Colon (tissue), 2 donors: Measurements from ENCODE around the gene SCRN3.
"Not testable (repeated sequence)": the region's sequence is repeated elsewhere in the genome, so short reads cannot be mapped to it uniquely, and the experiment has no call there.

Experiments used
- FAIRE-seq: peaks from 2 replicates; lab custom pipeline; 2012; peaks lifted over from hg19 to GRCh38; lab: Jason Lieb, UNC
- donor health status: control.
- donor health status: control.

SCRN3 gene, protein sequence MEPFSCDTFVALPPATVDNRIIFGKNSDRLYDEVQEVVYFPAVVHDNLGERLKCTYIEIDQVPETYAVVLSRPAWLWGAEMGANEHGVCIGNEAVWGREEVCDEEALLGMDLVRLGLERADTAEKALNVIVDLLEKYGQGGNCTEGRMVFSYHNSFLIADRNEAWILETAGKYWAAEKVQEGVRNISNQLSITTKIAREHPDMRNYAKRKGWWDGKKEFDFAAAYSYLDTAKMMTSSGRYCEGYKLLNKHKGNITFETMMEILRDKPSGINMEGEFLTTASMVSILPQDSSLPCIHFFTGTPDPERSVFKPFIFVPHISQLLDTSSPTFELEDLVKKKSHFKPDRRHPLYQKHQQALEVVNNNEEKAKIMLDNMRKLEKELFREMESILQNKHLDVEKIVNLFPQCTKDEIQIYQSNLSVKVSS

DNA sequence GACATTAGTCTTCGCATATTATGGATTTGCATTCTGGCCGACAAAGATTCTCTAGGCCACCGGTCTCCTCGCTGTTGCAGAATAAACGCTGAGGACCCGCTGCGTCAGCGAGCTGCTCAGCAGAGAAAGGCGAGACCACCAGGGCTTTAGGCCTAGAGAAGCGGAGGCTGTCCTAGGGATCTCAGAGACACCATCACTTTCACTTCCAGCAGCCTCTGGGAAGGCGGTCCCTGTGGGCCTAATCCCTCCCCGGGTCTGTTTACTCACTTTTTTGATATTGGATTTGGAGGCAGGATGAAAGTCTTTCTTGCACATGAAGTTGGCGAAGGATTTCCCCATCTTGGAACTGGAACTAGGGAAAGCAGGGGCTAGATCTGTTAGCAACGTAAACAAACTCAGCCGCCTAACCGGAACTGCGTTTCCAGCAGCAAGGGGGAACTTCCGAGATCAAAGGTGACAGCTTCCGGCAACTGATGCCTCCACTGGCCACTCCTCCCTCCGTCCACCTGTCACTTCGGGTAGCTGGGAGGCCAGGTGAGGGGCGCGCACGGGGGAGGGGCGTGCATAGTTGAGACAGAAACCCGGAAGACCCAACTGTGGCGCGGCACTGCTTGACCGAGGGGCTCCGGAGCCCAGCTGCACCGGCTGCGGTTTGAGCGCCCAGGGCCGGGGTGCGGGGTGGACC lies at the start of gene SCRN3:
Gene SCRN3 (plus strand): TSS at position 447 of the 685 bp plus-strand sequence. CDS start 2,554 bp downstream, outside the sequence.
- no peak for FAIRE-seq

DNA sequence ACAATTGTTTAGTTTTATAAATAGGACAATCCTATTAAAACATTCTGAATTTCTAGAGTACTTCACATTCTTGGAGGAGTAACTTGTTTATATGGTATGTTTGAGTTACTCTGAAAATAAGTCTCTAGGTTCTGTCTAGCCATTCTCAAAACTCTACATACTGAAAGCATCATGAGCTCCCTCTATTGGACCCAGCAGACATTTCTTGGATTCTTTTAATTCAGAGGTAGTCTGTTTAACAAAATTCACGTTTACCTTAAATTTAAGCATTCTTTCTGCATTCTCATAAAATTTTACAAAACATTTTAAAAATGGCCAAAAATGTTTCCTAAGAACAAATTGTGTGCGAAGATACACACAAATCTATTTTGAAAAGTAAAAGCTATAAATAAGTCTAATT lies 45.5 kb upstream of the SCRN3 start:
- no peak for FAIRE-seq

DNA sequence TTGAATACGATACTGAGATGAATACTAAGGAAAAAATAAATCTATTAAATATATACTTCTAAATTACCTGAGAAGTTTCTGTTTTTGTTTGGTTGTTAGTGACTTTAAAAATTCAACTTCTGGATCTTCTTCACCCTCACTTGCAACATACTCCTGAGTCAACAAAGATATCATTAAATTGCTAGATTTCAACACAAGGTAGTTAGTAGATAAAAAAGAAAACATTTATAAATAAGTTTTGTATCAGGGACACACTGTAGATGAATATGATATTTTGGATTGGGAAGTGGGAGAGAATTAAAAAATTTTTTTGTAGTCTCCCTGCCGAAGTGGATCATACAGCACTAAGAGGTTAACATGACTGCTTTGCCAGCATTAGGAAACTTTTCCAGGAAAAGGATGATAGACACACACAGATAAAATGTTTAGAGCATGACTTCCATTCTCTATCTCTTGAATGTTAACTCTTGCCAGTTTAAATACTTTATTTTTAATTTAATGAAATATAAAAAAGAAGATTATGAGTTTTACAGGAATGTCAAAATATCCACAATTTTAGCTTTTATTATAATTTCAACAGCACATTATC lies 44.8 kb upstream of the SCRN3 start:
- FAIRE-seq, result peak; percentile 5

DNA sequence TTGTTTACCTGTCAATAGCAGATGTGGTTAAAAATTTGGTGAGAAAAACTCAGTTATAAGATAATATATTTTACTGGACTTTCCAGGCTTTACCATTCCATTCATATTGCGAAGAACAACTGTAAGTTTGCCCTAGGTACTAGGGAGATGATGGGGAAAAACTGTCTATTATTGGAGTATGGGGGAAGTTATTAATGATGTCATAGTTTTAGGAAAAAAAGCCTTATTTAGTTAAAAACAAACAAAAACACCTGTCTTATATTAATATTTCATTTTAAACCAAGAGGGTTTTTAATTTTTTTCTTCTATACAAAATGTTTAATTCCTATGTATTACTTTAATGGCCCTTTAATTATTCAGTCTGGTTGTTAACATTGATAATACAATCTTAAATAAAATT lies 42.5 kb upstream of the SCRN3 start:
- peak; percentile 18 for FAIRE-seq

DNA sequence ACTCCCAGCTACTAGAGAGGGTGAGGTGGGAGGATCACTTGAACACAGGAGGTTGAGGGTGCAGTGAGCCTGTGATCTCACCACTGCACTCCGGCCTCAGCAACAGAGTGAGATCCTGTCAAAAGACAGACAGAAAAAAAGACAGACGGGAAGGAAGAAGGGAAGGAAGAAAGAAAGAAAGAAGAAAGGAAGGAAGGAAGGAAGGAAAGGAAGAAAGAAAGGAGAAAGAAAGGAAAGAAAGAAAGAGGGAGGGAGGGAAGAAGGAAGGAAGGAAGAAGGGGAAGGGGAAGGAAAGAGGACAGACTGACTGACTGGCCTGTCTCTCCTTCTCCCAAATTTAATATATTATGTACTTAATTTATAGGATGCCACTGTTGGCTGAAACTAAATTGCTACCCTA lies 39.2 kb upstream of the SCRN3 start:
- no peak for FAIRE-seq

DNA sequence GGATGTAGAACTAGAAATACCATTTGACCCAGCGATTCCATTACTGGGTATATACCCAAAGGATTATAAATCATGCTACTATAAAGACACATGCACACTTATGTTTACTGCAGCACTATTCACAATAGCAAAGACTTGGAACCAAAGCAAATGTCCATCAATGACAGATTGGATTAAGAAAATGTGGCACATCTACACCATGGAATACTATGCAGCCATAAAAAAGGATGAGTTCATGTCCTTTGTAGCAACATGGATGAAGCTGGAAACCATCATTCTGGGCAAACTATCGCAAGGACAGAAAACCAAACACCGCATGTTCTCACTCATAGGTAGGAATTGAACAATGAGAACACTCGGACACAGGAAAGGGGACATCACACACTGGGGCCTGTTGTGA lies 35.9 kb upstream of the SCRN3 start:
- FAIRE-seq, result not testable (repeated sequence)

DNA sequence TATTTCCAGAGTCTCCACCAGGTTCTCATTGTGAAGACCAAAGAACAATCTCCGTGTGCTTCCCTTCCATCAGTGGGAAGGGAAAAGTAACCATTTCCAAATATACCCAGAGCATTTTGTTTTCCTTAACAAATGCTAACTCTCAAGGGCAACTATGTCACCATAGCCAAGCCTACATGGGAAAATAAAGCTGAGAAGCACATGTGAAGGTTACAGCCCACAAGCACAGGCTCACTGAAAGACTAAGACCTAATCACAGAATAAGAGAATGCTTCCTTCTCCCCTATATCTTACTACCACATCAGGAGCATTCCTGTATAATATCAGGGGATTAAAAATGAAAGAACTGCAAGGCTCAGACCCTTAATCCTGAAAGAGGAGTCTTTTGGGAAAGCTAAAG lies 32.6 kb upstream of the SCRN3 start:
- no peak for FAIRE-seq

DNA sequence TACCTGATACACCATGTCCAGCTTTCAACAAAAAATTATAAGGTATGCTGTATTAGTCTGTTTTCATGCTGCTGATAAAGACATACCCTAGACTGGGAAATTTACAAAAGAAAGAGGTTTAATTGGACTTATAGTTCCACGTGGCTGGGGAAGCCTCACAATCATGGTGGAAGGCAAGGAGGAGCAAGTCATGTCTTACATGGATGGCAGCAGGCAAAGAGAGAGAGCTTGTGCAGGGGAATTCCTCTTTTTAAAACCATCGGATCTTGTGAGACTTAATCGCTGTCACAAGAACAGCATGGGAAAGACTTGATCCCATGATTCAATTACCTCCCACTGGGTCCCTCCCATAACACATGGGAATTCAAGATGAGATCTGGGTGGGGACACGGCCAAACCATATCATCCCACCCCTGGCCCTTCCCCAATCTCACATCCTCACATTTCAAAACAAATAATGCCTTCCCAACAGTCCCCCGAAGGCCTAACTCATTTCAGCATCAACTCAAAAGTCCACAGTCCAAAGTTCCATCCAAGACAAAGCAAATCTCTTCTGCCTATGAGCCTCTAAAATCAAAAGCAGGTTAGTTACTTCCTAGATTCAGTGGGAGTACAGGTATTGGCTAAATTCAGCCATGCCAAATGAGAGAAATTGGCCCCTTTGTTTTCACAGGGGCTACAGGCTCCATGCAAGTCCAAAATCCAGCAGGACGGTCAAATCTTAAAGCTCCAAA lies 31.9 kb upstream of the SCRN3 start:
- not testable (repeated sequence) for FAIRE-seq

DNA sequence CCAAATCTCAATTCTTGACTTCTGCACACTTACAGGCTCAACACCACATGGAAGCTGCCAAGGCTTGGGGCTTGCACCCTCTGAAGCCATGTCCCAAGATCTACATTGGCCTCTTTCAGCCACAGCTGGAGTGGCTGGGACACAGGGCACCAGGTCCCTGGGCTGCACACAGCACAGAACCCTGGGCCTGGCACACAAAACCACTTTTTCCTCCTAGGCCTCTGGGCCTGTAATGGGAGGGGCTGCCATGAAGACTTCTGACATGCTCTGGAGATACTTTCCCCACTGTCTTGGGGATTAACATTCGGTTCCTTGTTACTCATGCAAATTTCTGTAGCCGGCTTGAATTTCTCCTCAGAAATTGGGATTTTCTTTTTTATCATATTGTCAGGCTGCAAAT lies 30.9 kb upstream of the SCRN3 start:
- FAIRE-seq, result no peak

DNA sequence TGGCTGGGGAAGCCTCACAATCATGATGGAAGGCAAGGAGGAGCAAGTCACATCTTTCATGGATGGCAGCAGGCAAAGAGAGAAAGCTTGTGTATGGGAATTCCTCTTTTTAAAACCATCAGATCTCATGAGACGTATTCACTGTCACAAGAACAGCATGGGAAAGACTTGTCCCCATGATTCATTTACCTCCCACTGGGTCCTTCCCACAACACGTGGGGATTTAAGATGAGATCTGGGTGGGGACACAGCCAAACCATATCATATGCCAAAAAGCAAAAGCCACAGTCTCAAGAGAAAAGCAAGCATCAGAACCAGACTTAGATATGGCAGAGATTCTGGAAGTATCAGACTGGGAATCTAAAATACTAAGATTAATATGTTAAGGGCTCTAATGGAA lies 30.0 kb upstream of the SCRN3 start:
- FAIRE-seq, result no peak

DNA sequence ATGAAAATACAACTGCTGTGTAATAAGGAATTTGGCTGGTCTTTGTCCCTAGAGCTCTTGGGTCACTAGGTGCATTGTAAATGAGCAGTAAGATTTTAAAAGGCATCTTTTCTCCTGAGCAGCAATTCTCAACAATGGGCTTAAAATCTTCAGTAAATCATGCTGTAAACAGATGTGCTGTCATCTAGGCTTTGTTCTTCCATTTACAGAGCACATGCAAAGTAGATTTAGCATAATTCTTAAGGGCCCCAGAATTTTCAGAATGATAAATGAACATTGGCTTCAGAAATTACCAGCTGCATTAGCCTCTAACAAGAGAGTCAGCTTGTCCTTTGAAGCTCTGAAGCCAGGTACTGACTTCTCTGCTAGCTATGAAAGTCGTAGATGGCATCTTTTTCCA lies 26.8 kb upstream of the SCRN3 start:
- no peak for FAIRE-seq

DNA sequence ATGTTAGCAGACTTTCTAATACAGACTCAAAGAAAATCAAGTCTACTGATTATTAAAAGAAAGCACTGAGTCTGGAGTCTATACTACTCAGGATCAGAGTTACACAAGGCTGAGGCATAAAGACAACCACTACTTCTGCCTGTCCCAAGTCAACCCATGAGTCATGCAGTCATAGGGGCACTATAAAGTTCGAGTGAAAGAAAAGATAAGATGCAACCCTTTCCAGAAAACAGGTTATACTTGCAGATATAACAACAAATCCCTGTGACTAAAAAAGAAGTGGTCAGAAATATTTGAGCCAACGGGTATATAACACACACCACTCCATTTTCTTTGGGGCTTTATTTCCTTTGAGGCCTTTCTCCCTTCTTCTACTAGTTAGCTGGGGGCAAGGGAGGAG lies 18.6 kb upstream of the SCRN3 start:
- FAIRE-seq, result no peak

DNA sequence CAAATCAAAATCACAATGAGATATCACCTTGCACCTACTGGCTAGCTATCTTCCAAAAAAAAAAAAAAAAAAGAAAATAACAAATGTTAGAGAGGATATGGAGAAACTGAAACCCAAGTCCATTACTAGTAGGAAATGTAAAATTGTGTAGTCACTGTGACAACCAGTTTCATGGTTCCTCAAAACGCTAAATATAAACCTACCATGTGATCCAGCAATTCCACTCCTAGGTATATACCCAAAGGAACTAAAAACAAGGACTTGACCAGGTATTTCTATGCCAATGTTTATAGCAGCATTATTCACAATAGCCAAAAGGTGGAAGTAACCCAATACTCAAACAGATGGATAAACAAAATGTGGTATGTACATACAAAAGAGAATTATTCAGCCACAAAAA lies 11.7 kb upstream of the SCRN3 start:
- FAIRE-seq, result no peak

DNA sequence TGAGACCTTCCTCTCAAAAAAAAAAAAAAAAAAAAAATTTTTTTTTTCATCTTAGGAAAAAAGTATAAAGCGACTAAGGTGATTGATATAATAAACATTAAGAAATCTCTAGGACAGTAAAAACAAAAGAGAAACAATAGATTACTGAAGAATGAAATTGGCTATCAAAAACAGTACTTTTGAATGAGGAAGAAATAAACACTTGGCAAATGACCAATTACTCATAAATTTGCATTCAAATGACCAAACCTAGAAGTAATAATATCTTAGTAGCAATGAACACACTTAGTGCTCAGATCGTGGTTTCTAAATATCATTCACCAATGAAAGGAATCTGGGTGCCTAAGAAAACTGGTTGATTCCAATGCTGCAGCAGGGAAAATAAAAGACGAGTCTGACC lies 10.3 kb upstream of the SCRN3 start:
- no peak for FAIRE-seq

DNA sequence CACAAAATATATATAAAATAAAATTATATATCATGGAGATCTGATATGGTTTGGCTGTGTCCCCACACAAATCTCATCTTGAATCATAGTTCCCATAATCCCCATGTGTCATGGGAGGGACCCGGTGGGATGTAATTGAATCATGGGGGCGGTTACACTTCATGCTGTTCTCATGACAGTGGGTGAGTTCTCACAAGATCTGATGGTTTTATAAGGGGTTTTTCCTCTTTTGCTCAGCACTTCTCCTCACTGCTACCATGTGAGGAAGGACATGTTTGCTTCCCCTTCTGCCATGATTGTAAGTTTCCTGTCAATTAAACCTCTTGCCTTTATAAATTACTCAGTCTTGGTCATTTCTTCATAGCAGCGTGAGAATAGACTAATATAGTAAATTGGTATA lies 6.8 kb upstream of the SCRN3 start:
- not testable (repeated sequence) for FAIRE-seq

DNA sequence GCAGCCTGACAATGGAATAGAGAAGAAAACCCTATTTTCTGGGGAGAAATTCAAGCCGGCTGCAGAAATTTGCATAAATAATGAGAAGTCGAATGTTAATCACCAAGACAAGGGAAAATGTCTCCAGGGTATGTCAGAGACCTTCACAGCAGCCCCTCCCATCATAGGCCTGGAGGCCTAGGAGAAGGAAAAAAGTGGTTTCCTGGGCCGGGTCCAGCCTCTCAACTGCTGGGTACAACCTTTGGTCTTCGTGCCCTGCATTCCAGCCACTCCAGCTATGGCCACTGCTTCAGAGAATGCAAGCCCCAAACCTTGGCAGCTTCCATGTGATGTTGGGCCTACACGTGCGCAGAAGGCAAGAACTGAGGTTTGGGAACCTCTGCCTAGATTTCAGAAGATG lies 6.0 kb upstream of the SCRN3 start:
- FAIRE-seq, result no peak

DNA sequence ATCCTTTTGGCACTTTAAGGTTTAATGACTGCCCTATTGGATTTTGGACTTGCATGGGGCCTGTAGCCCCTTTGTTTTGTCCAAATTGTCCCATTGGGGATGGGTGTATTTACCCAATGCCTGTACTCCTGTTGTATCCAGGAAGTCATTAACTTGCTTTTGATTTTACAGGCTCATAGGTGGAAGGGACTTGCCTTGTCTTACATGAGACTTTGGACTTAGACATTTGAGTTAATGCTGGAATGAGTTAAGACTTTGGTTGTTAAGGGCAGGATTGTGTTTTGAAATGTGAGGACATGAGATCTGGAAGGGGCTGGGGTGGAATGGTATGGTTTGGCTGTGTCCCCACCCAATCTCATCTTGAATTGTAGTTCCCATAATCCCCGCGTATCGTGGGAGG lies 5.2 kb upstream of the SCRN3 start:
- not testable (repeated sequence) for FAIRE-seq

DNA sequence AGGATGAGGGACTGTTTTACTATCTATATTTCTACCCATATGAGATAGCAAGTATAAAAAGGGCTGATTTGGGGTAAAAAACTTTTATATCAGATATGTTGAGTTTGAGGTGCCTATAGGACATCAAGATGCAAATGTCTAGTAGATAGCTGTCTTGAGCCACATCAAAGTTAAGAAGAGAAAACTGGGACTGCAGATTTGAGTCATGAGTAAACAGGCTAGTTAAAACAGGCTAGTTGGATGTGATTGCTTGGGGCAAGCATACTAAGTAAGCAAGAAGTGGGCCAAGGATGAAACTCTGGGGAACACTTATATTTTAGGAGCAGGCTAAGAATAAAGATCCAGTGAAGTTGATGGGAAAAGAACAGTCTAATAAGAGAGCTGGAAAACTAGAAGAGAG lies 2.8 kb upstream of the SCRN3 start:
- FAIRE-seq, result no peak

DNA sequence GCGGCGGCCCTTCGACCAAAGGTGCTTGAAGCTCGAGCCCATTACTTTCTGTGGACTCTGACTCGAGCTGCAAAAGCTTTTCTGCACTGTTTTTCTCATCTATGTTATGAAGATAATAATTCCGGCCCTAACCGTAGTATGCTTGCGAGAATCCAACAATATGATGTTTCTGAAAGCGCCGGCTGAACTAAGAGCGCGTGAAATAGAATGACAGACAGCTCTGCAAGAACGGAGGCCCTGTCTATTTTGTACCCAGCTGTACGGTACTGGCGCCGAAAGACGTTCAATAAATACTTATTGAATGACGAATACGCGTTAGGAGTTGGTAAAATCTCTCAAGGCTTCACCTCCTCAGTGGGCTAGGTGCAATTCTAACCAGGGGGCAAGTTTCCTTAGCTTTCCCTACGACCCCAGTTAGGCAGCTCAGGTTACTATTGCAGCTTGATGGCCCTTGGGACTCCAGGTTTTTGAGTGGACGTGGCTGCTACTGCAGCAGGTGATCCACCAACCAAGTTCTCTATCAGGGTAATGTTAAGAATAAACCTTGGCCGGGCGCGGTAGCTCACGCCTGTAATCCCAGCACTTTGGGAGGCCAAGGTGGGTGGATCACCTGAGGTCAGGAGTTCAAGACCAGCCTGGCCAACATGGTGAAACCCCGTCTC lies 570 bp downstream of the SCRN3 start:
- no peak for FAIRE-seq

DNA sequence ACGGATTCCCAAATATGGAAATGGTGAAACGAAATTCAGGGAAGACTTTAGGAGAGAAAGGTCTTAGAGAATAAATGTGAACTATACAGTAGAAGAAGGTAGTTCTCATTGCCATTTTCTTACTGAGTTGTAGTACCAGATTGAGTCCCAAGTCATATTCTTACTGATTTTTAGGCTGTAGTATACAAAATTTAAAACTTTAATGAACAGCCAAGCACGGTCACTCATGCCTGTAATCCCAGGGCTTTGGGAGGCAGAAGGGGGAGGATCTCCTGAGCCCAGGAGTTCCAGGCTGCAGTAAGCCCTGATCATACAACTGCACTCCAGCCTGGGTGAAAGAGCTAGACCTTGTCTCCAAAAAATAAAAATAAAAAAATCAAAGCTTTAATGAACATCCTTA lies 2.2 kb downstream of the SCRN3 start:
- FAIRE-seq, result no peak

DNA sequence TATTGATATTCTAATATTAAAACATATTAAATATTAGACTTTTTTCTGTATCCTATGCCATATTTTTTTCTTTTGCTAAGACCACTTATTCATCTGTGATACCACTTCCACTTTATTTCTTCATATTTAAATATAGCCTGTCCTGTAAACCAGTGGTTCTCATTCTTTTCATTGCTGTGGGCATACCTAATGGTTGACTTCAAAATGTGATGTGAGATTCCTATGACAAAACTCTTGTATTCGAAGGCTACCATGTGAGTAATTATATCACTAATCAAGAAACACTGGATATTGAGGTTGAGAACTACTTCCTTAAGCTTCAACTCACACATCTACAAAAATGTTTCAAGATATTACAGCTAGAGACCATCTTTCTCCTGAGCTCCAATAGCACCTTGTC lies 3.6 kb downstream of the SCRN3 start:
- FAIRE-seq, result no peak

DNA sequence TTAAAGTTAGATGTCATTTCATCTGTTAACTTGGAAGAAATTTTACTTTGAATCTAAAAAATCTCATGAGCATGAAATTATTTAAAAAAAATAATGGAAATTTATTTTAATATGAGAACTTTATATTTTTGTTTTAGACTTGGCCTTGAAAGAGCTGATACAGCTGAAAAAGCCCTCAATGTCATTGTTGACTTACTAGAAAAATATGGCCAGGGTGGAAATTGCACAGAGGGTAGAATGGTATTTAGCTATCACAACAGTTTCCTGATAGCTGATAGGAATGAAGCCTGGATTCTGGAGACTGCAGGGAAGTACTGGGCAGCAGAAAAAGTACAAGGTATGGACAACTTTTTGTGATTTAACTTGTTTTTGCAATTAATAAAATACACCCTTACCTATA lies 5.3 kb downstream of the SCRN3 start:
- no peak for FAIRE-seq
